Neuron (in vitro differentiated cells): ENCODE measurements around the gene THEMIS.

Experiments
- H2AFZ ChIP-seq: one replicate; pipeline ENCODE4 v1.6.1; 2013; ENCODE audit warnings: low read depth, mild to moderate bottlenecking, inconsistent platforms, low read length, moderate library complexity
- H3K27me3 ChIP-seq: one replicate; pipeline ENCODE4 v1.6.1; 2013; ENCODE audit warnings: low read length; ENCODE audit not compliant: insufficient read depth
- H3K36me3 ChIP-seq: one replicate; pipeline ENCODE4 v1.6.1; 2013; ENCODE audit warnings: low read length; ENCODE audit not compliant: insufficient read depth
- H3K4me1 ChIP-seq: one replicate; pipeline ENCODE4 v1.6.1; 2013; ENCODE audit warnings: low read length; ENCODE audit not compliant: insufficient read depth
- H3K4me3 ChIP-seq: 2 replicates; pipeline ENCODE4 v1.5.1; 2013; ENCODE audit warnings: mild to moderate bottlenecking, low read length, moderate library complexity
- H3K9me3 ChIP-seq: one replicate; pipeline ENCODE4 v1.6.1; 2013; ENCODE audit warnings: low read length

The THEMIS gene, protein sequence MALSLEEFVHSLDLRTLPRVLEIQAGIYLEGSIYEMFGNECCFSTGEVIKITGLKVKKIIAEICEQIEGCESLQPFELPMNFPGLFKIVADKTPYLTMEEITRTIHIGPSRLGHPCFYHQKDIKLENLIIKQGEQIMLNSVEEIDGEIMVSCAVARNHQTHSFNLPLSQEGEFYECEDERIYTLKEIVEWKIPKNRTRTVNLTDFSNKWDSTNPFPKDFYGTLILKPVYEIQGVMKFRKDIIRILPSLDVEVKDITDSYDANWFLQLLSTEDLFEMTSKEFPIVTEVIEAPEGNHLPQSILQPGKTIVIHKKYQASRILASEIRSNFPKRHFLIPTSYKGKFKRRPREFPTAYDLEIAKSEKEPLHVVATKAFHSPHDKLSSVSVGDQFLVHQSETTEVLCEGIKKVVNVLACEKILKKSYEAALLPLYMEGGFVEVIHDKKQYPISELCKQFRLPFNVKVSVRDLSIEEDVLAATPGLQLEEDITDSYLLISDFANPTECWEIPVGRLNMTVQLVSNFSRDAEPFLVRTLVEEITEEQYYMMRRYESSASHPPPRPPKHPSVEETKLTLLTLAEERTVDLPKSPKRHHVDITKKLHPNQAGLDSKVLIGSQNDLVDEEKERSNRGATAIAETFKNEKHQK

GRCh38 chr6:127900935-127901334 lies at the start of gene THEMIS:
Gene THEMIS (minus strand): TSS chr6:127901058. CDS start chr6:127900932, 126 bp downstream.
- Histone ChIP-seq H3K36me3 (no peaks in the 10 kb centered on the region), H2AFZ (peak within 1 kb of the TSS; percentile 26), H3K4me1 (peaks cover 3% of the 10 kb centered on the region), H3K9me3 (no peaks in the 10 kb centered on the region), H3K4me3 (no peak within 1 kb of the TSS), H3K27me3 (no peaks in the 10 kb centered on the region)

GRCh38 chr6:127949251-127949650 lies 48.4 kb upstream of the THEMIS start:
- H3K9me3 ChIP-seq: no peaks in the 10 kb centered on the region
- H3K36me3 ChIP-seq: no peaks in the 10 kb centered on the region
- H2AFZ ChIP-seq: no peak overlapping the region
- no peak overlapping the region for H3K4me3 ChIP-seq
- H3K4me1 ChIP-seq: no peaks in the 10 kb centered on the region
- H3K27me3 ChIP-seq: no peaks in the 10 kb centered on the region

- no peaks in the 10 kb centered on the region for H3K4me1 ChIP-seq
- H3K36me3 ChIP-seq: no peaks in the 10 kb centered on the region
- H2AFZ ChIP-seq: no peak overlapping the region
- no peaks in the 10 kb centered on the region for H3K27me3 ChIP-seq
- H3K9me3 ChIP-seq: no peaks in the 10 kb centered on the region
- H3K4me3 ChIP-seq: no peak overlapping the region
These were observed 45.5 kb upstream of the THEMIS start for GRCh38 chr6:127946388-127946787.

- Histone ChIP-seq H3K4me3 (no peak overlapping the region), H2AFZ (no peak overlapping the region), H3K9me3 (no peaks in the 10 kb centered on the region), H3K36me3 (no peaks in the 10 kb centered on the region), H3K4me1 (no peaks in the 10 kb centered on the region), H3K27me3 (no peaks in the 10 kb centered on the region)
These were observed 44.7 kb upstream of the THEMIS start for GRCh38 chr6:127945434-127946097.

GRCh38 chr6:127941228-127941627 lies 40.4 kb upstream of the THEMIS start:
- H3K4me1 ChIP-seq: no peaks in the 10 kb centered on the region
- no peaks in the 10 kb centered on the region for H3K27me3 ChIP-seq
- H3K36me3 ChIP-seq: no peaks in the 10 kb centered on the region
- H2AFZ ChIP-seq: no peak overlapping the region
- no peaks in the 10 kb centered on the region for H3K9me3 ChIP-seq
- no peak overlapping the region for H3K4me3 ChIP-seq

GRCh38 chr6:127939442-127940066 lies 38.7 kb upstream of the THEMIS start:
- peak overlapping the region; percentile 46 for H2AFZ ChIP-seq
- H3K9me3 ChIP-seq: no peaks in the 10 kb centered on the region
- no peak overlapping the region for H3K4me3 ChIP-seq

DNA sequence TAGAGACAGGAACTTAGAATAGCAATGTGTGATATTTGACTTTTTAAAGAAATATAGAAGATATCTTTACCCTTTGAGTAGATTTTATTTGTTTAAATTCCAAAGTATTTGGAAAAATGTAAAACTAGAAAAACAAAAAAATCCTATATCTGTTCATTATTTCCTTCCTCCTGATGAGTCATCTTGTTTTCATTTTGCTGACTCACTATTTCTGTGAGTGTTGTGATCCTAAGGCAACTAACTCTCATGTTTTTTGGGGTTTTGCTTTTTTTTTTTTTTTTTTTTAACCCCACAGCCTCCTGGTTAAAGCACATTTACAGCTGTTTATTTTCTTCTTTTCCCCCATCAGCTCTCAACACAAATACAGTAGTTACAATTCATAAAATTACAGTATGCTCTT lies 37.8 kb upstream of the THEMIS start:
- Histone ChIP-seq H3K27me3 (no peaks in the 10 kb centered on the region), H2AFZ (no peak overlapping the region), H3K9me3 (no peaks in the 10 kb centered on the region), H3K36me3 (no peaks in the 10 kb centered on the region), H3K4me3 (no peak overlapping the region), H3K4me1 (no peaks in the 10 kb centered on the region)

More at GRCh38 chr6:127939442-127940066, 38.7 kb upstream of the THEMIS start:
- Histone ChIP-seq H3K4me1 (no peaks in the 10 kb centered on the region), H3K27me3 (no peaks in the 10 kb centered on the region), H3K36me3 (no peaks in the 10 kb centered on the region)

- no peaks in the 10 kb centered on the region for H3K36me3 ChIP-seq
- no peaks in the 10 kb centered on the region for H3K4me1 ChIP-seq
- H3K4me3 ChIP-seq: no peak overlapping the region
- peaks cover 1% of the 10 kb centered on the region for H3K9me3 ChIP-seq
- H3K27me3 ChIP-seq: no peaks in the 10 kb centered on the region
- no peak overlapping the region for H2AFZ ChIP-seq
These were observed 36.9 kb upstream of the THEMIS start for GRCh38 chr6:127937747-127938146.

DNA sequence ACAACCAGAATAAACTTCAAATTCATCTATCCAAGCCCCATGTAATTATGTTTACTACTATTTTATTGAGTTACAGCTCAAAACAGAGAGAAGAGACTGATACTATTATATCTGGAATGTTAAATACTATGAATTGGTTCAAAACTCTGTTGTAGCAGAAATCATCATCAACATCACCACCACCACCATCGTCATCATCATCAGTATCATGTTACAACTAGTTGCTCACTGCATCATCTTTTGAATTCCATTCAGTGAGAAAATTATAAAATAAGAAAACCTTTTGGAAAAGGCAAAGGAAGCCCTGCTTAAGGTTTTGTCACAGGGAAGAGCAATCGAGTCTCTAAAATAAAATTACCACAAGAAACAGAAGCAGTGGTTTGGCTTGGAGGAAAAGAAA lies 36.2 kb upstream of the THEMIS start:
- H3K9me3 ChIP-seq: peaks cover 6% of the 10 kb centered on the region
- no peak overlapping the region for H2AFZ ChIP-seq
- H3K36me3 ChIP-seq: no peaks in the 10 kb centered on the region
- H3K4me1 ChIP-seq: no peaks in the 10 kb centered on the region
- H3K4me3 ChIP-seq: no peak overlapping the region
- H3K27me3 ChIP-seq: no peaks in the 10 kb centered on the region

GRCh38 chr6:127934956-127935355 lies 34.1 kb upstream of the THEMIS start:
- H3K36me3 ChIP-seq: no peaks in the 10 kb centered on the region
- H3K4me3 ChIP-seq: no peak overlapping the region
- peaks cover 6% of the 10 kb centered on the region for H3K9me3 ChIP-seq
- no peaks in the 10 kb centered on the region for H3K4me1 ChIP-seq
- H3K27me3 ChIP-seq: no peaks in the 10 kb centered on the region
- no peak overlapping the region for H2AFZ ChIP-seq

- no peaks in the 10 kb centered on the region for H3K4me1 ChIP-seq
- no peaks in the 10 kb centered on the region for H3K27me3 ChIP-seq
- H3K9me3 ChIP-seq: peaks cover 6% of the 10 kb centered on the region
- no peak overlapping the region for H2AFZ ChIP-seq
- no peaks in the 10 kb centered on the region for H3K36me3 ChIP-seq
- H3K4me3 ChIP-seq: no peak overlapping the region
These were observed 33.3 kb upstream of the THEMIS start for GRCh38 chr6:127933852-127934840.

DNA sequence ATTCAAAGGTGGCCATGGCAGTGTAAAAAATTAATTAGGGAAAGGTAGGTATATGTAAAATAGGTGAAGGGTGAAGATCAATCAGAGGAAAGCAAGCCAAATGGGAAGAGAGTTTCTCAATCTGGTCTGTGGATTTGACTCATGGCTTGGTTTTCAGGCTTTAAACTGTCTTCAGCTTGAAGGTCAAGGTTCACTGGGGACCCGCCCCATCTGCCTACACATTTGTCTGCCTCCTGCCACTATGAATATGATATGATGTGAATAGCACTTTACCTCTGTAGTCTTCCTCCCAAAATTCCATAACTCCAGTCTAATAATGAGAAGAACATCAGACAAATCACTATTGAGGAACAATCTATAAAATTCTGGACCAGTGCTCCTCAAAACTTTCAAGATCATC lies 32.3 kb upstream of the THEMIS start:
- H3K9me3 ChIP-seq: peaks cover 6% of the 10 kb centered on the region
- H2AFZ ChIP-seq: no peak overlapping the region
- H3K27me3 ChIP-seq: no peaks in the 10 kb centered on the region
- H3K4me3 ChIP-seq: no peak overlapping the region
- H3K4me1 ChIP-seq: no peaks in the 10 kb centered on the region
- no peaks in the 10 kb centered on the region for H3K36me3 ChIP-seq
